HG03045 (cell line): Measurements from ENCODE around the gene TRAF3.
"Not testable (repeated sequence)": the region's sequence is repeated elsewhere in the genome, so short reads cannot be mapped to it uniquely, and the experiment has no call there.

Source experiments
- ATAC-seq: cut with Tn5 transposase; IDR thresholded peaks from one replicate; pipeline ENCODE4 v1.9.1; 2021; ENCODE audit warnings: mild to moderate bottlenecking, moderate library complexity; ENCODE audit not compliant: unreplicated experiment

The TRAF3 gene

GRCh38 chr14:102805941-102806340 is 28.7 kb downstream of the TRAF3 start:
- ATAC-seq: no peak

- no peak for ATAC-seq
These were observed 29.2 kb downstream of the TRAF3 start for GRCh38 chr14:102806447-102806846.

GRCh38 chr14:102807013-102807406 is 29.8 kb downstream of the TRAF3 start:
- no peak for ATAC-seq

GRCh38 chr14:102809870-102810269 is 32.6 kb downstream of the TRAF3 start:
- no peak for ATAC-seq

- ATAC-seq: no peak
These were observed 33.3 kb downstream of the TRAF3 start for GRCh38 chr14:102810523-102810922.

GRCh38 chr14:102811254-102811963 is 34.2 kb downstream of the TRAF3 start:
- ATAC-seq: no peak

- no peak for ATAC-seq
These were observed 34.7 kb downstream of the TRAF3 start for GRCh38 chr14:102811971-102812370.

- no peak for ATAC-seq
These were observed 36.4 kb downstream of the TRAF3 start for GRCh38 chr14:102813691-102814090.

- ATAC-seq: no peak
These were observed 40.1 kb downstream of the TRAF3 start for GRCh38 chr14:102817318-102817717.

- no peak for ATAC-seq
These were observed 41.0 kb downstream of the TRAF3 start for GRCh38 chr14:102817942-102818940.

- peak; percentile 82 for ATAC-seq
These were observed 42.0 kb downstream of the TRAF3 start for GRCh38 chr14:102819176-102819628.

GRCh38 chr14:102819747-102820330 is 42.6 kb downstream of the TRAF3 start:
- peak; percentile 17 for ATAC-seq

- no peak for ATAC-seq
These were observed 44.0 kb downstream of the TRAF3 start for GRCh38 chr14:102821252-102821651.

GRCh38 chr14:102822311-102822863 is 45.1 kb downstream of the TRAF3 start:
- no peak for ATAC-seq

GRCh38 chr14:102822887-102823286 is 45.6 kb downstream of the TRAF3 start:
- not testable (repeated sequence) for ATAC-seq

- ATAC-seq: no peak
These were observed 46.3 kb downstream of the TRAF3 start for GRCh38 chr14:102823546-102823945.

- no peak for ATAC-seq
These were observed 47.6 kb downstream of the TRAF3 start for GRCh38 chr14:102824832-102825231.

- no peak for ATAC-seq
These were observed 48.3 kb downstream of the TRAF3 start for GRCh38 chr14:102825307-102826095.

GRCh38 chr14:102826161-102826560 is 48.9 kb downstream of the TRAF3 start:
- no peak for ATAC-seq
